Peyer's patch (tissue), 4 donors: ENCODE measurements around the gene OTOR.

Experiments used
- POLR2A ChIP-seq, 2 donors: fragments of 450-650 bp; IDR thresholded peaks; one replicate each; pipeline ENCODE4 v1.5.1; 2017; ENCODE audit warnings: antibody characterized with exemption in 2 of 2, mild to moderate bottlenecking in 2 of 2, moderate library complexity in 2 of 2
- TF ChIP-seq, protein P1 (sequence below), 6 experiments: fragments of 450-650 bp in 4 of 6; fragments of 200-600 bp in 2 of 6; sonication (generic) in 1 of 6; IDR thresholded peaks; one replicate each; pipeline ENCODE4 v1.5.1; 2017 to 2019; ENCODE audit warnings: antibody characterized with exemption in 6 of 6, mild to moderate bottlenecking in 3 of 6, moderate library complexity in 1 of 6

DNA sequence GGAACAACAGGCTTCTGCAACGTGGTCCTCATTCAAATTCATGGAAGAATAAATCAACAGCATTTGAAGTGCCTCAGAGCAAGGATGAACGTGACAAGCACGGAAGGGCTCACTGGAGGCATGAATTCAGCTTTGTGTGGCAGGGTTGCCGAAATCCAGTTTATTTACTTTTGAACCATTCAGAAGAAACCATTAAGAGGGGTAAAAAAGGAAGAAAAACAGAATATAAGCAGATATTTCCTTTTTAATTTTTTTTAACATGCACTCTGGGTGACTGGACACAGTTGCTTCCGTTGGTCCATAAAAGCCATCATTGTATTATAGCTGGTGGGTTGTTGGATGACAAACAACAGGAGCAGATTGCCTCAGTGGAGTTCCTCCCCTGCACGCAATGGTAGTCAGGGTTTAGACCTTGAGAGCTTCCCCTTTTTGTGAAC is 35.6 kb upstream of the OTOR start:
- TF ChIP-seq, protein P1, sequence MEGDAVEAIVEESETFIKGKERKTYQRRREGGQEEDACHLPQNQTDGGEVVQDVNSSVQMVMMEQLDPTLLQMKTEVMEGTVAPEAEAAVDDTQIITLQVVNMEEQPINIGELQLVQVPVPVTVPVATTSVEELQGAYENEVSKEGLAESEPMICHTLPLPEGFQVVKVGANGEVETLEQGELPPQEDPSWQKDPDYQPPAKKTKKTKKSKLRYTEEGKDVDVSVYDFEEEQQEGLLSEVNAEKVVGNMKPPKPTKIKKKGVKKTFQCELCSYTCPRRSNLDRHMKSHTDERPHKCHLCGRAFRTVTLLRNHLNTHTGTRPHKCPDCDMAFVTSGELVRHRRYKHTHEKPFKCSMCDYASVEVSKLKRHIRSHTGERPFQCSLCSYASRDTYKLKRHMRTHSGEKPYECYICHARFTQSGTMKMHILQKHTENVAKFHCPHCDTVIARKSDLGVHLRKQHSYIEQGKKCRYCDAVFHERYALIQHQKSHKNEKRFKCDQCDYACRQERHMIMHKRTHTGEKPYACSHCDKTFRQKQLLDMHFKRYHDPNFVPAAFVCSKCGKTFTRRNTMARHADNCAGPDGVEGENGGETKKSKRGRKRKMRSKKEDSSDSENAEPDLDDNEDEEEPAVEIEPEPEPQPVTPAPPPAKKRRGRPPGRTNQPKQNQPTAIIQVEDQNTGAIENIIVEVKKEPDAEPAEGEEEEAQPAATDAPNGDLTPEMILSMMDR (IDR thresholded peaks at IDR 0.05): no peak
- no peak for TF ChIP-seq POLR2A (IDR thresholded peaks at IDR 0.05)
